OCI-M1 (cell line): ENCODE measurements around the gene SRPK3.
"Not testable (repeated sequence)": the region's sequence is repeated elsewhere in the genome, so short reads cannot be mapped to it uniquely, and the experiment has no call there.

ENCODE experiments used
- DNase-seq: peaks from one replicate; lab custom pipeline; 2025; lab: John Stamatoyannopoulos, UW

Gene SRPK3

GRCh38 chrX:153745067-153745433, 35.8 kb upstream of the SRPK3 start:
- not testable (repeated sequence) for DNase-seq

- no peak for DNase-seq
Measured at GRCh38 chrX:153746359-153746758, 34.5 kb upstream of the SRPK3 start.

GRCh38 chrX:153746991-153747390, 33.9 kb upstream of the SRPK3 start:
- not testable (repeated sequence) for DNase-seq

- DNase-seq: not testable (repeated sequence)
Measured at GRCh38 chrX:153749017-153749416, 31.8 kb upstream of the SRPK3 start.

- no peak for DNase-seq
Measured at GRCh38 chrX:153750127-153750774, 30.6 kb upstream of the SRPK3 start.

GRCh38 chrX:153755136-153755535, 25.7 kb upstream of the SRPK3 start:
- DNase-seq: no peak

- DNase-seq: no peak
Measured at GRCh38 chrX:153761863-153762262, 19.0 kb upstream of the SRPK3 start.

GRCh38 chrX:153762626-153763173, 18.1 kb upstream of the SRPK3 start:
- no peak for DNase-seq

- DNase-seq: no peak
Measured at GRCh38 chrX:153763298-153763932, 17.4 kb upstream of the SRPK3 start.

- DNase-seq: peak; percentile 65
Measured at GRCh38 chrX:153763989-153764755, 16.7 kb upstream of the SRPK3 start, which contains the start of gene PLXNB3. Gene PLXNB3 (plus strand): TSS chrX:153764249. CDS start chrX:153765536, 1,287 bp downstream.

GRCh38 chrX:153764786-153765137, 16.1 kb upstream of the SRPK3 start:
- DNase-seq: no peak

- DNase-seq: peak; percentile 87
Measured at GRCh38 chrX:153765138-153766079, 15.4 kb upstream of the SRPK3 start.

GRCh38 chrX:153766098-153766817, 14.6 kb upstream of the SRPK3 start:
- peak; percentile 89 for DNase-seq

GRCh38 chrX:153766871-153767673, 13.8 kb upstream of the SRPK3 start:
- no peak for DNase-seq

GRCh38 chrX:153767674-153768055, 13.2 kb upstream of the SRPK3 start:
- no peak for DNase-seq

- no peak for DNase-seq
Measured at GRCh38 chrX:153768311-153769157, 12.3 kb upstream of the SRPK3 start.

- DNase-seq: no peak
Measured at GRCh38 chrX:153769158-153769864, 11.5 kb upstream of the SRPK3 start.

GRCh38 chrX:153769865-153770600, 10.8 kb upstream of the SRPK3 start:
- DNase-seq: no peak
